Tibial artery (tissue), 4 donors: ENCODE data around the gene IGIP.

Source experiments
- DNase-seq, 2 donors: peaks; one replicate each; pipeline ENCODE4 v3.0.0-alpha.2; 2019
- H3K27ac ChIP-seq, 2 donors: fragments of 200-600 bp; sonication (generic) in 1 of 2; 1 replicate in 1 of 2; 2 replicates in 1 of 2; pipeline ENCODE4 v1.5.1; 2018 to 2019; ENCODE audit warnings: mild to moderate bottlenecking in 1 of 2
- H3K27me3 ChIP-seq, 2 donors: fragments of 200-600 bp; sonication (generic) in 1 of 2; one replicate each; pipeline versions ENCODE4 v1.5.1 to v1.6.0; 2016 to 2019
- H3K36me3 ChIP-seq, 3 donors: fragments of 200-600 bp; sonication (generic) in 2 of 3; one replicate each; pipeline ENCODE4 v1.5.1; 2016 to 2019; ENCODE audit warnings: mild to moderate bottlenecking in 2 of 3
- H3K4me1 ChIP-seq, 4 donors: fragments of 200-600 bp; sonication (generic) in 2 of 4; 1 replicate in 3 of 4; 2 replicates in 1 of 4; pipeline ENCODE4 v1.5.1; 2016 to 2019
- H3K4me3 ChIP-seq, 2 donors: fragments of 200-600 bp; sonication (generic) in 1 of 2; 1 replicate in 1 of 2; 2 replicates in 1 of 2; pipeline ENCODE4 v1.5.1; 2018 to 2019; ENCODE audit warnings: mild to moderate bottlenecking in 2 of 2
- H3K9me3 ChIP-seq, 3 donors: fragments of 200-600 bp; sonication (generic) in 1 of 3; one replicate each; pipeline ENCODE4 v1.5.1; 2016 to 2019
- CTCF ChIP-seq, 2 experiments: fragments of 200-600 bp in 1 of 2; fragments of 450-650 bp in 1 of 2; IDR thresholded peaks; one replicate each; pipeline ENCODE4 v1.5.1; 2017 to 2019; ENCODE audit warnings: antibody characterized with exemption in 2 of 2, mild to moderate bottlenecking in 1 of 2, moderate library complexity in 1 of 2
- intact Hi-C: fragments of 100-400 bp; cut with DNase I; formaldehyde crosslinking; loops from one replicate; pipeline ENCODE4 v1.15.0; 2023; ENCODE audit warnings: low total_unique reads

IGIP gene

GRCh38 chr5:140104100-140104499 is 21.6 kb upstream of the IGIP start:
- no peak overlapping the region for H3K27ac ChIP-seq
- H3K4me1 ChIP-seq = peaks cover 0 to 18% (median 10%) of the 10 kb centered on the region in 4 donors
- no peaks in the 10 kb centered on the region for H3K9me3 ChIP-seq
- H3K27me3 ChIP-seq = no peaks in the 10 kb centered on the region
- TF ChIP-seq CTCF (IDR thresholded peaks at IDR 0.05) = no peak
- no peaks in the 10 kb centered on the region for H3K36me3 ChIP-seq
- DNase-seq = no peak
- intact Hi-C loops = loop anchor here (10.0 kb wide), 1 partner anchor 51 kb away; no protein-coding TSS in a partner anchor
- H3K4me3 ChIP-seq = no peak overlapping the region

- Histone ChIP-seq H3K4me3 (no peak overlapping the region), H3K36me3 (no peaks in the 10 kb centered on the region), H3K27me3 (no peaks in the 10 kb centered on the region), H3K27ac (peak overlapping the region; percentile 99), H3K4me1 (peaks cover 0 to 26% (median 15%) of the 10 kb centered on the region in 4 donors), H3K9me3 (no peaks in the 10 kb centered on the region)
- no peak for TF ChIP-seq CTCF (IDR thresholded peaks at IDR 0.05)
- DNase-seq = no peak
- intact Hi-C loops = loop anchor here (10.0 kb wide), 1 partner anchor 49 kb away; no protein-coding TSS in a partner anchor
Measured at GRCh38 chr5:140106101-140106500, 19.6 kb upstream of the IGIP start.

- TF ChIP-seq CTCF (IDR thresholded peaks at IDR 0.05) = no peak
- peak overlapping the region; percentile 99 for H3K27ac ChIP-seq
- H3K9me3 ChIP-seq = no peaks in the 10 kb centered on the region
- peaks cover 0 to 29% (median 19%) of the 10 kb centered on the region in 4 donors for H3K4me1 ChIP-seq
- no peak for DNase-seq
- no peaks in the 10 kb centered on the region for H3K27me3 ChIP-seq
- intact Hi-C loops = loop anchor here (10.0 kb wide), 1 partner anchor 48 kb away; no protein-coding TSS in a partner anchor
- peak overlapping the region; percentile 77 to 83 for H3K4me3 ChIP-seq
- no peaks in the 10 kb centered on the region for H3K36me3 ChIP-seq
Measured at GRCh38 chr5:140106805-140107311, 18.9 kb upstream of the IGIP start.

- Histone ChIP-seq H3K4me3 (peak overlapping the region; percentile 77 to 83), H3K27ac (peak overlapping the region; percentile 99), H3K4me1 (peaks cover 0 to 36% (median 24%) of the 10 kb centered on the region in 4 donors), H3K9me3 (no peaks in the 10 kb centered on the region), H3K36me3 (no peaks in the 10 kb centered on the region), H3K27me3 (no peaks in the 10 kb centered on the region)
- intact Hi-C loops = loop anchor here (10.0 kb wide), 1 partner anchor 47 kb away; no protein-coding TSS in a partner anchor
- peak; percentile 17 to 25 for TF ChIP-seq CTCF (IDR thresholded peaks at IDR 0.05)
- DNase-seq = peak; percentile 86 to 95
Measured at GRCh38 chr5:140107312-140108092, 18.2 kb upstream of the IGIP start.

- Histone ChIP-seq H3K27ac (peak overlapping the region; percentile 99), H3K27me3 (no peaks in the 10 kb centered on the region)
- peak; percentile 31 to 69 for DNase-seq
Measured at GRCh38 chr5:140108093-140109017, 17.4 kb upstream of the IGIP start.

More at GRCh38 chr5:140108093-140109017, 17.4 kb upstream of the IGIP start:
- intact Hi-C loops = loop anchor here (10.0 kb wide), 1 partner anchor 46 kb away; no protein-coding TSS in a partner anchor
- H3K4me3 ChIP-seq = peak overlapping the region; percentile 77 to 83
- no peaks in the 10 kb centered on the region for H3K9me3 ChIP-seq
- peaks cover 0 to 44% (median 32%) of the 10 kb centered on the region in 4 donors for H3K4me1 ChIP-seq
- H3K36me3 ChIP-seq = no peaks in the 10 kb centered on the region
- TF ChIP-seq CTCF (IDR thresholded peaks at IDR 0.05) = no peak
